Stimulated activated CD4-positive, alpha-beta T cell treated with anti-CD3 and anti-CD28 coated beads, Interleukin-1b, Interleukin-23, amount 100 ng/mL, for 1 hour (primary cell): ENCODE measurements around the gene NCKAP5.

Experiments used
- DNase-seq, 2 donors: peaks; one replicate each; pipeline ENCODE4 v3.0.0-alpha.2; 2020; ENCODE audit warnings: low read depth in 2 of 2

NCKAP5 gene

GRCh38 chr2:133382566-133382965, 185.7 kb downstream of the NCKAP5 start:
- DNase-seq: no peak

DNA sequence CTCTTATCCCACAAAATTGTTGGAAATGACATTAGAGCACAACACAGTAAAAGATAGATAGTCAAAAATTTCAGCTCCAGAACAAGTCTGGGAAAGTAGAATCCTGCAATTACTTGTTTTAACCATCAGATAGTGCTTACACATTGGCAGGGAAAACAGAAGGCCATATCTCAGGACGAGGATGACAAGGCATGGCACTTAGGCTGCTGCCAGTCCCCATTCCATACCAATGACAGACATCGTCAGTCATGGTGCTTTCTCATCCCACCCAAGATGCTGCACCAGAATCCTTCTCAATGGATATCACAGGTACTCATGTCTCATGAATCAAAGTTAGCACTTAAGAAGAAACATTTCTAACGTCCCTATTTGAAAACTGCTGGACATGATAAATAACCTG, 187.3 kb downstream of the NCKAP5 start:
- no peak for DNase-seq

DNA sequence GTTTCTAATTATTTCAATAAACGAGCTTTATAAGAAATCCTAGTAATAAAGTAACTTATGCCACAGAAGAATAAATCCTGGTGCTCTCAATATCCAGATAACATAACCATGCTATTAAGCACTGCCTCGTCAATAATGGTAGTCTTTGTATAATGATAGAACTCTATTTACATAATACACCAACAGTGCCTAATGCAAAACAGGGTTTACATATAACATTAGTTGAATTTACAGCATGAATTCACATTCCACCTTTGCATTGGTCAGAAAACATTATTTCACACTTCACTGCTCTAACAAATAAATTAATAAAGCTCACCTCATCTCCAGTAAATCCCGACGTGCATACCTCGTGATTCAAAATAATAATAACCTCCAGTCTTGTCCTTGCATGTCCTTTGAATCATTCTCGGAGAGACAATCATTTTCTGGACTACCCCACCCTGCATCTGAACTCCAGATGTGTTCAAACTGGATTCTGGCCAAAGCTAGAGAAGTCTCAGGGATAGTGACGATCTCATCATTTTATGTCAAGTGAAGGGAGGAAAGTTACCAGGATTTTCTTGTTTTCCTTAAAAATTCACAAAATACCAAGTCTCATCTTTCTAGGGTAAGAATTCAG, 189.2 kb downstream of the NCKAP5 start:
- DNase-seq: no peak

- no peak for DNase-seq
Observed at GRCh38 chr2:133378386-133378785, 189.9 kb downstream of the NCKAP5 start.

DNA sequence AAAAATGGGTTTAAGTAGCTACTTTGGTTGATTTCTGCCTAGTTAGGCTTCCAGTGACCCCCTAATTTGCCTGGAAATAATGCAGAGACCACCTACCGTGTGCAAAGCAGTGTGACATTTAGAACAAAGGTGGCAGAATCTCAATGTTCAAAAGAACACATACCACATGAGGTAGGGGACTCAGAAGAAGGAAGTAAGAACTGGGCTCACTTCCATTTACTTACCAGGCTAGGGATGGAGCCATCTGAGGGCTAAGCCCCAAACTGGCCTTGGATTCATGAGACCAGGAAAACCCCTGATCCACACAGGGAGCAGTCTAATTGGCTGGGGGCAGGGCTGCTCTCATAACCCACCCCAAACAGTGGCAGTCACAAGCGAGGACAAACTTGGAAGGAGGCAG, 190.7 kb downstream of the NCKAP5 start:
- DNase-seq: no peak

- DNase-seq: no peak
Observed at GRCh38 chr2:133377021-133377481, 191.2 kb downstream of the NCKAP5 start.

DNA sequence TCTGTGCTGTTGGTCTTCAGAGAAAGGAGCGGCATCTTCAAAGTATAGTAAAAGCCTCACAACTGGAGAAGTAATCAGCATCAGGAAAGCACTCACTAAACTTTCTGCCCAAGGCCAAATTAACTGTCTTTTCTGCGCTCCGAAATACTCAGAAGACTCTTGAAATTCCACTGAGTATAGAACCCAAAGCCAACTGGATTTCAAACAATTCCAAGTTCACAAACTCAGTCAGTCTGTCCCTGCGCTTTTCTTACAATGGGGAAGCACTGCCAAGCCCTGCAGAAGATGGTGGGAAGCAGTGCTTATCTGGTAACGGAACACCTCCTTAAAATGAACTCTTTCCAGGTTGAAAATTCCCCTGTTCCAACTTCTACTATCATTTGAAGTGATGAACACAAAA, 193.5 kb downstream of the NCKAP5 start:
- no peak for DNase-seq

GRCh38 chr2:133371286-133371685, 197.0 kb downstream of the NCKAP5 start:
- DNase-seq: no peak

DNA sequence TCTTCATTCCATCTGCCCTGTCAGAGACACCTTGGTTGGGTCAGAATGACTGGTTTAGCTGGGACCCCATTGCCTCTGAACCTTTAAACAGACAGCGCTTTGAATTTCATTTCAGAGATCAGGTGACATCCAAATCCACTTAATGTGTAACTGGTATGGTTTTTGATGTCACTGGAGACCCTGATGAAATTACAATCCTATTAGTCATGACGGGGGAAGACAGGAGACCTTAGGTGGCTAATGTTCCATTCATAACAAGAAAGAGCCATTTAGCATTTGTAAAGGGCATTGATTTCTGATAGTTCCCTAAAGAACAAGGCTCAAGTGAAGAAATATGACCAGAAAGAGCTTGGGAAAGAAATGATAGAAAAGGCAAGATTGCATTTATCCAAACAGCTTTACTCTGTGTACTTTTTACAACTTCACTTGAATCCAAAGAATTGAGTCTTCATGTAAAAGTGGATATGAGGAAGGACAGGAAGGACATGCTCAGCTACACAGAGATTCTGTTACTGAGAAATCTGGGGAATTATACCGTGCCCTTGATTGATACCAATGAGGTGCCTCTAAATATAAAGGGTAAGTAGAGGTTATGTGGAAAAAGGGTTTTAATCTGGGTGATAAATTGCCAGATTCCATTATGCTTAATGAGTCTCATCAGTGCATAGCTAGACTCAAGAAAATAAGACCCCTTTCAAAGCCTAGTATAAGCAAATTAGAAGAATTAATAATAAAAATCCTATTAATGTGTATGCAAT, 198.2 kb downstream of the NCKAP5 start:
- DNase-seq: no peak

DNA sequence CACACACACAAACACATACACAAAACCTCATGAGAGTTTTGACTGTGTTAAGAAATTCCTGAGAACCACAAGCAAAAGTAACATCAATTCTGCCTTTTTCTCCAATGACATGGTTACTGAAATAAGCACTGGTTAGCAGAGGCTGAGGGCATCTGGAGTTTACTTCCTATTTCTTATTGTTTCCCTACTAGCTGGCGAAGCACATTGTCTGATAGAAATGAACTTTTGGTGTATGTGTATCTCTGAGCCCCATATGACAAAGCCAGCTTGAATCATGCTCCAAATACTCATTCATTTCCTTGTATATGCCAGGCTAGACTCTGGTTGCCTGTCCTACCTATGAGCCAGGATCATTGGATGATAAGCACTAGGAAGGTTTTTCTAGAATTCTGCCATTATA, 203.1 kb downstream of the NCKAP5 start:
- DNase-seq: no peak

DNA sequence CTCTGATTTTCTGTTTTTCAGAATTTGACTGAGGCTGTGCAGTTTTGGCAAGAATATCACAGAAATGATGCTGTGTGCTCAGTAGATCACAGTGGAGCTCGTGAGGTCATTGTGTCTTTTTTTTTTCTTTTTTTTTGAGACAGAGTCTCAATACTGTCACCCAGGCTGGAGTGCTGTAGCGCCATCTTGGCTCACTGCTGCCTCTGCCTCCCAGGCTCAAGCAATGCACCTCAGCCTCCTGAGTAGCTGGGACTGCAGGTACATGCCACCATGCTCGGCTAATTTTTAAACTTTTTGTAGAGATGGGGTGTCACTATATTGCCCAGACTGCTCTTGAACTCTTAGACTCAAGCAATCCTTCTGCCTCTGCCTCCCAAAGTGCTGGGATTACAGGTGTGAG, 203.6 kb downstream of the NCKAP5 start:
- no peak for DNase-seq

DNA sequence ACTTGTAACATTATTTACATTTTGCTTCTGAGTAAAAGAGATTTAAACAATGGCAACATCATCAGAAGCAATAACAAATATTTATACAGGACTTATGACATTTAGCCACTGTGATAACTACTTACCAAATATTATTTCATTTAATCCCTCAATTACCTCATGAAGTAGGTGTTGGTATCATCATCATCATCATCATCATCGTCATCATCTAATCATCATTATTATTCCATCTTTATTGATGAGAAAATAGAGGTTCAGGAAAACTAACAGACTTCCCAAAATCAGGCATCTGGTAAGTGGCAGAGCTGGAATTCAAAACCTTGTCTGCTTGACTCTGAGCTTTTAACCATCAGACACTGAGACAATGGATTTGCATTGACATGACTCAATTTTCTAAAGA, 204.4 kb downstream of the NCKAP5 start:
- no peak for DNase-seq

DNA sequence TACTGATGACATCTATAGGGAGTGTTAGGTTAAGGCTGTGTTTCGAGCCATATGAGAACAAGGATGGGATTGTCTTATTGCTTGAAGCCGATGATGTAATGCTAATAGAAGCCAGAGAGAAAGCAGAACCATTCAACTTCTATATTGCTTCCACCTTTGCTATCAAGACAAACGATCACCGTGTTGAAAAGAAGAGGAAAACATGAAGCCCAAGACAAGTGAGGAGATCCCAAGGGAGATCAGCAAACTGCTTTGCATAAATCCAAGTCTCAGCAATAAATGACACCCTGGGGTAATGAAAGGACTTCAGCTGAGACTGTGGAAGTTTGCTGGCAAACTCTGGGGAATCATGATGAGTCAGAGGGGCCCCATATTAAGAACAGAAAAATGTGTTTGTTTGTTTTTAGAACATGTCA, 206.2 kb downstream of the NCKAP5 start:
- no peak for DNase-seq

DNA sequence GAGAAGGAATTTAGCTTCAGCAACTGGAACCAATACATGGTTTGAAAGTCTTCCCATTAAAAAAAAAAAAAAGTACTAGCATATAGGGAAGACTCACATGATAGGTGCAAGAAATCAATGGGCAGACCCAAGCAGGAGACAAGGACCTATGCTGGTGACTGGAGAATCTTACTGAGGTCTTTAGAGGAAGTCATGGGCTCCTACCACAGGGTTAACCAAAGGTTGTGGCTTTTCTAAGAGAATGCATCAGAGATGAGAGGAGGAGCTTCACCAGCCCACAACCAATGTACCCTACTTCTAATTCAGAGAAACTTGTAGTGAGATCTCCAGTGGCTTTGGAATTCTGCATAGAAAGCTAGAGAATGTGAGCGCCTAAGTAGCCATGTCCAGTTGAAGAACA, 207.4 kb downstream of the NCKAP5 start:
- DNase-seq: no peak

DNA sequence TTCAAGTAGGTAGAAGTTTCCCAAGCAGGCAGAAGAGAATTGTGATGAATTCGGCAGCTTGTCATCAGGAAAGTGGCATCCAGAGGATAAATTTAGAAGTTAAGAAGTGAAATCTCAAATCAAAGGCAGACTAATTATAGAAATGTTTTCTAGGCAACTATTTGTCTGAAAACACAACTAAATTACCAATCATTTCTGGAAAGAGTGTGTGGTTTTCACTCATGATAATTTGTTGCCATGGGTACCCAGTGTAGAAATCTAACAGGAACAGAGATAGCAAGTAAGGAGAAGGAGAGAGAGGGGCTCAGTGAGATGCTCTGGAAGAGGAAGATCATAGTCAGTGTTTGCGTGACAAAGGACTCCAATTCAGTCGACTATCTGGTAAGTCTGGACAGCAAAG, 208.1 kb downstream of the NCKAP5 start:
- no peak for DNase-seq

DNA sequence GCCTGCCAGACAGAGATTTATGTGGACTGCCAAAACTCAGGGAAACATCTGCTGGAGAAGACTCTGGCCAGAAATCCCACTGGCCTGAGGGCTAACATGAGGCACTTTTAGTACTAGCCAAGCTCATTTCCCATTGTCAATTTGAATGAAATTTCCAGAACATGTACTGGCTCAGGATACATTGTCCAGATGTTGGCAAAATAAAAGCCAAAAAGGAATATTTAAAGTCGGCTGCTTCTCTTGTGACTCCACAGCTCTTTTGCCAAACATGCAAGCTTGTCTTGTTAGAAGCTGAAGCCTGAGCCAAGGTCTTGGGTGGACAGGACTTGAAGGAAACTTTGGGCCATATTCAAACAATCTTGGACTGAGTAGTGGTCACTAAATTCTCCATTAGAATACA, 215.5 kb downstream of the NCKAP5 start:
- no peak for DNase-seq

GRCh38 chr2:133346654-133347053, 221.6 kb downstream of the NCKAP5 start:
- no peak for DNase-seq

GRCh38 chr2:133345638-133346037, 222.6 kb downstream of the NCKAP5 start:
- DNase-seq: no peak

GRCh38 chr2:133344849-133345248, 223.4 kb downstream of the NCKAP5 start:
- no peak for DNase-seq

DNA sequence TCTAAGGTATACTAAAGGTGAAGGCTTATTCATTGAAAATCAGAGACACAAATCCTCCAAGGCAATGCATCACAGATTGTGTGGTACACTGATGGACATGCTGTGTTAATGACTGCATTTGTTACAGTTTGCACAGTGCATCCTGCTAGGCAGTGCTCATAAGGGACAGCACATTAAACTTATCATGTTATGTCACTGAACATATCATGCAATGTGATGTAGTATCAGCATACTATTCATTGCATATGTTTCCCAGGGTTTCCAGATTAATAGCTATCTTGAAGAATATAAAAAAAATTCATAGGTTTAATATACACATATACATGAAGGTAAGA, 225.3 kb downstream of the NCKAP5 start:
- no peak for DNase-seq

DNA sequence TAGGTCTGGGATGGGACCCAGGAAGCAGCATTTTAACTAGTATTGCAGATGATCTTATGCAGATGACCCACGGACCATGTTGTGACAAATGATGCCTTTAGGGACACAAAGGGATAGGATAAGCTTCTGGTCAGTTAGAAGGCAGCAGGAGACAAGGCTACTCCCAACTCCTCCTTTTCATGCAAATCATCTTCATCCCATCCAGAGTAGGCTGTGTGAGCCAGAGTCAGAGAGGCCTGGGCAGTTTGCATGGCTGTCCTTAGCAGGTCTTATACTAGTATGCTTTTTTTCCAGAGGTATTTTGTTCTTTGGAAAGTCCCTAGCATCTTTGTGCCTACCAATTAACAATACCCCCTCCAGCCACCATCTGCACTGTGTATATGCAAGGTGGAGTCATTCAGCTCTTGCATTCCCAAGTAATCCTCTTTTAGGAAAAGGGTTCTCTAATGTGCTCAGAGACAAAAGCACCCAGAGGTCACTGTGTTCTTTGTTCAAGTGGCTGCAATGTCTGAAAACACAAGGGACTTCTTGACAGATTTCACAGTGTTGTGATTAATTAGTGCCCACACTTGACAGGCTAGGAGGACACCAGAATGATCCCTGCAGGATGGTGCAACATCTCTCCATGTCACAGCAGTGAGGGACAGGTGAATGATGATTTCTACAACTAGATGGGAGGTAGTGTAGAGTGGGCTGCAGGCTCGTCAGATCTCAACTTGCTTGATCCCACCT, 225.8 kb downstream of the NCKAP5 start:
- DNase-seq: no peak

DNA sequence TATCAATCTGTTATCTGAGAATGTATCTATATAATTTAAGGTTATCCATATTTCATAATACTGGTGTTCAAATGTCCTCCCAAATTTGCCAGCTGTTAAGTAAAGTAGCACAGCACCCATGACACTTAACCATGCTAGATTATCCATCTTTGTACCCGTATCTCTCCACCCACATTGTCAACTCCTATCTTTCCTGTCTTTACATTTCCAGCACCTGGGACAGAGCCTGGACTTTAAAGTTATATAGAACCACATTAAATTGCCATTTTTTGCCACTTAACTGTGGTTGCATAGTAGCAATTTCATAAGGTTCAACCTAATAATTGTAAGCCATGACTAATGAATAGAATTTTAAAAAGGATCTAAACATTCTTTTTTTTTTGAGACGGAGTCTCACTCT, 226.7 kb downstream of the NCKAP5 start:
- no peak for DNase-seq

DNA sequence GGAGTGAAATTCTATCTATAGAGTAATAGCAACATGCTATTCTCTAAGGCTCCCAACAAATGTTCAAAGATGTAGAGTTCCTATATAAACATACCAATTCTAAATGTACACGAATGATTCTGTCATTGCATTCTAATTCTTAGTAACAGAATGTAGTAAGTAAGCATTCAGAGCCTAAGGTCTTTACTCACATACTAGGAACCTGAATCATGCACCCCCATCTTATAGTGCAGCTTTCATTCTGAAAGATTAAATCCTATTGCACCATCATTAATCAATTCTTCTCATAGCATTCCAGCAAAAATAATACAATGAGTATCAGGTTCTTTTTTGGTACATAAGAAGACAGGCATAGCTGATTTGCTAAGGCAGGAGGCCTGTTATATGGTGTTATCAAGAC, 230.0 kb downstream of the NCKAP5 start:
- DNase-seq: no peak
